GM18868 (cell line): ENCODE measurements around the gene FHIT.
"Not testable (repeated sequence)": the region's sequence is repeated elsewhere in the genome, so short reads cannot be mapped to it uniquely, and the experiment has no call there.

Experiments used
- ATAC-seq: cut with Tn5 transposase; IDR thresholded peaks from one replicate; pipeline ENCODE4 v1.9.1; 2021; ENCODE audit warnings: mild to moderate bottlenecking, moderate library complexity; ENCODE audit not compliant: unreplicated experiment

Gene FHIT

GRCh38 chr3:61008153-61008997 lies 242.9 kb downstream of the FHIT start:
- ATAC-seq = no peak

- ATAC-seq = no peak
These were observed 245.7 kb downstream of the FHIT start for GRCh38 chr3:61005591-61005990.

GRCh38 chr3:60998858-60999257 lies 252.4 kb downstream of the FHIT start:
- ATAC-seq = no peak

GRCh38 chr3:60992395-60992794 lies 258.9 kb downstream of the FHIT start:
- ATAC-seq = no peak

GRCh38 chr3:60990442-60990730 lies 260.9 kb downstream of the FHIT start:
- no peak for ATAC-seq

- no peak for ATAC-seq
These were observed 261.4 kb downstream of the FHIT start for GRCh38 chr3:60989626-60990441.

- ATAC-seq = not testable (repeated sequence)
These were observed 264.1 kb downstream of the FHIT start for GRCh38 chr3:60987191-60987590.

- ATAC-seq = no peak
These were observed 264.7 kb downstream of the FHIT start for GRCh38 chr3:60986552-60986951.

GRCh38 chr3:60983906-60984305 lies 267.3 kb downstream of the FHIT start:
- no peak for ATAC-seq

GRCh38 chr3:60980342-60980692 lies 270.9 kb downstream of the FHIT start:
- ATAC-seq = no peak

GRCh38 chr3:60979461-60980341 lies 271.6 kb downstream of the FHIT start:
- no peak for ATAC-seq

GRCh38 chr3:60973321-60973720 lies 277.9 kb downstream of the FHIT start:
- no peak for ATAC-seq

GRCh38 chr3:60972599-60972998 lies 278.7 kb downstream of the FHIT start:
- ATAC-seq = no peak

GRCh38 chr3:60970850-60971249 lies 280.4 kb downstream of the FHIT start:
- ATAC-seq = no peak

- ATAC-seq = no peak
These were observed 284.1 kb downstream of the FHIT start for GRCh38 chr3:60967141-60967540.

GRCh38 chr3:60957541-60957940 lies 293.7 kb downstream of the FHIT start:
- no peak for ATAC-seq

- ATAC-seq = no peak
These were observed 294.5 kb downstream of the FHIT start for GRCh38 chr3:60956729-60957128.

GRCh38 chr3:60955034-60955433 lies 296.2 kb downstream of the FHIT start:
- ATAC-seq = no peak

- no peak for ATAC-seq
These were observed 297.2 kb downstream of the FHIT start for GRCh38 chr3:60954048-60954447.

GRCh38 chr3:60953351-60953750 lies 297.9 kb downstream of the FHIT start:
- no peak for ATAC-seq

- no peak for ATAC-seq
These were observed 299.2 kb downstream of the FHIT start for GRCh38 chr3:60952055-60952454.
